GM21447 (cell line): ENCODE data around the gene TCFL5.
"Not testable (repeated sequence)": the region's sequence is repeated elsewhere in the genome, so short reads cannot be mapped to it uniquely, and the experiment has no call there.

Source experiments
- ATAC-seq: cut with Tn5 transposase; IDR thresholded peaks from one replicate; pipeline ENCODE4 v1.9.1; 2021; ENCODE audit not compliant: unreplicated experiment

The TCFL5 gene

DNA sequence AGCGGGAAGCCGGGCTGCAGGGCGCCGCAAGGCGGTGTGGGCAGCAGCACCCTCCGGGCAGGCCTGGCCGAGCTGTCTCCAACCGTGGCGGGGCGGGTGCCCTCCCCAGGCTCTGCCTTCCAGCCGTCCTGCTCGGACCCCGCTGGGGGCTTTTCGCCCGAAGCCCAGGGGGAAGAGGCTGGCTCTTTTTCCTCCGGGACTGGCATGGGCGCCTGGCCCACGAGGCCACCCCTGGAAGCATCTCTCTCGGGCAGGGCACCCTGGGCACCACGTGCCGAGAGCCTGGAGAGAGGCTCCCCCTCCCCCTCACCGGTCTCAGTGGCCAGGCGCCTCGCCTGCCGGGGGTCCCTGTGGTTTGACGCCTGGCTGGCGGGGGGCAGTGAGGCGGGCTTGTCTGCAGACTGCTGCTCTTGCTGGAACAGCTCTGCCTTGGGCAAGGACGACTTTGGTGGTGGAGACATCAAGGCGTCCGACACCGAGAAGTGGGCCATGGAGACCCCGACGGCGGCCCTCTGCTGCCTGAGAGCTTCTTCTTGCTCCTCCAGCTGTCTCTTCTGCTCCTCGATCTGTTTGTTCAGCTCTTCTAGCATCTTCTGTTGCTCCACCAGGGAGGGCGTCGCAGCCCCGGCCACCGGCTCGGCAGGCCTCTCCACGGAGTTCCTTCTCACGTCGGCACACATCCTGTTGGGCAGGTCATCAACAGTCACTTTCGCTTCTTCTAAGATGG is 19.5 kb upstream of the TCFL5 start:
- ATAC-seq = no peak

DNA sequence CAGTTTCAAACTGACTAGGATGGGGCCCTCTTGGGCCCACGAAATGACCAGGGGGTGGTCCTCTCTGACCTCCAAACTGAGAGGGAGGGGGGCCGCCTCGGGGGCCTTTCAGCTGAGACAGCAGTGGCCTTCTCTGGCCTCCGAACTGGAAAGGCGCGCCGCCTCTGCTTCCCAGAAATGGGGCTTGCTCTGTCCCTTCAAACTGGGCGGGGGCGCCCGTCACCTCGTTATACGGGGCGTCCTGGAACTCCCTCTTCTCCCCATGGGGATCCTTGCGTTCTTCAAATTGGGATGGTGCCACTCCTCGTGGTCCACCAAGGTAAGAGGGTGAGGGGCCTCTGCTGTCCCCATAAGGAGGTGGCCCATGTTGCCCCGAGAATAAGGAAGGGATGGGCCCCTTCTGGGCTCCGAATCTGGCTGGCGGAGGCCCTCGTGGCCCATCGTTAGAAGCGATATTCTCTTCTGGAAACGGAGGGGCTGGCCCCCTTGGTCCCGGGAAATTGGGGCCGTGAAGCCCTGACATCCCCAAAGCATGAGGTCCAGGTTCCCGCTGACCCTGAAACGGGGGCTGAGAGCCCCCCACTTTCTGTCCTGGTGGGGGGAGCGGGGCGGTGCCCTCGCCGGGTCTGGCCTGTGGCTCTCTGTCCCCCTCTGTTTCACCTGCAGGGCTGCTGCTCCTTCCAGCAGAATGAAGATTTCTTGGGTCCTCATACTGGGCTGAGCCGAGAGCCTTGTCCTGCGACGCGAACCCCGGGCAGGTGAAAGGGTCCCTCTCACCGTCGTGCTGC is 18.7 kb upstream of the TCFL5 start:
- no peak for ATAC-seq

DNA sequence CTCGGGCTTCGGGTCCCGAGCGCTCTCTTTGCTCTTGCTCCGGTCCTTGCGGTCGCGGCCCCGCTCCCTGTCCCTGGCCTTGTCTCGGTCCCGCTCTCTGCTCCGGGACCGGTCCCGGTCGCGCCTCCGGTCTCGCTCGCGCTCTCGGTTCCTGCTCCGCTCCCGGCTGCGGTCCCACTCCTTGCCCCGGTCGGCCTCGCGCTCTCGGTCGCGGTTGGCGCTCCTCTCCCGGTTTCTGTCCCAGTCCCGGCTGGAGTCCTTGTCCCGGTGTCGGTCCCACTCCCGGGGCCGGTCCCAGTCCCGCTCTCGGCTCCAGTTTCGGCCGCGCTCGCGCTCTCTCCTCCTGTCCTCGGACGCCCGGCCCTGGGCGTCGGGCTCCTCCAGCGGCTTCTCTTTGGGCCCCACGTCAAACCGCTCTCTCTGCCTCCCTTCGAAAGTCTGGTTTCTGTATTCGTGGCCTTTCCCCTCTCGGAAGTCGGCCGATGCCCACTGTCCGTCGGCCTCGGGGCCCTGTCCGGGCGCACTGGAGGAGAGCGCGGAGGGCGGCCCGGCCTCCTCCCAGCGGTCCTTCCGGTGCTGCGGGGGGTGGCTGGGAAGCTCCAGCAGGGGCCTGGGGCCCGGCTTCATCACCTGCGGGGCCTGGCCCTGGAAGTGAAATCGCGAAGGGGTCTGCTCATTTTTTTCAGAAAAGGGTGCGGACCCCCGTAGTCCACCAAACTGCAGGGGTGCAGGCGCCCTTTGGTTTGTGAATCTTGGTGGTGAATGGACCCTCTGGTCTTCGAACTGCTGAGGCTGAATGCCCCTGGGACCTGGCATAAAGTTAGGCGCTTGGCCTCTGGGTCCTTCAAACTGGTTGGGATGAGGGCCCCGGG is 17.9 kb upstream of the TCFL5 start:
- ATAC-seq = no peak

DNA sequence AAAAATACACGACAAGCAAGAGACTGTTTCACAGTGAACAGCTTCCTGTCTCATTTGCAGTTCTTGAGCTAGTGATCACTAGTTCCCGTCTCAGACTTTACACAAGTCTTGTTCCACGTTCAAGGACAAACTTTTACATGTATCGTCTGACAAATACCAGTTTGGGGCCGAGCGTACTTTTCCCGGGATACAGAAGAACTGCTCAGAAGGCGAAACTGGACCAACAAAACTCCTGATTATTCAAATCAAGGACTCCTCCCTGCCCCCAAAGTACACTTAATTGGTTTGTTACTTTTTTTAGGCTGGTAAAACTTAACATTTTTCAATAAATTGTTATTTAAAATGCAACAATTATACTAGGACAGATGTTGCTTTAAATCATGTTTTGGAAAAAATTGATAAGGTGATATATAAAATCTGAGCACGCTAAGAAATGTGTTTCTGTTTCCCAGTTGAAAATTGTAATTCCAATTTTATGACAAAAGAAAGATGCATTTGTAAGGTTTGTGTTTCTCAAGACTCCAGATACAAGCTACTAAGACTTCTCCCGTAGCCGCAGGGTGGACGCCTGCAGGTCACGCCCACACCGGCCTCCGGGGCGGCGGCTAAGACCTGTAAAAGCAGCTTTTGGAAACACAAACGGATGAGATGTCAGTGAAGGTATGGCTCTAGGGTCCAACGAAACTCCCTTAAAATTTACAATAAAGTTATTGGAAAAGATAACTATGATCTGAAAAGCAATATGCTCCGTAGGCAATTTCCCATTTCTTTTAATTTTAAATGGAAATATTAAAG is 16.8 kb upstream of the TCFL5 start:
- no peak for ATAC-seq

DNA sequence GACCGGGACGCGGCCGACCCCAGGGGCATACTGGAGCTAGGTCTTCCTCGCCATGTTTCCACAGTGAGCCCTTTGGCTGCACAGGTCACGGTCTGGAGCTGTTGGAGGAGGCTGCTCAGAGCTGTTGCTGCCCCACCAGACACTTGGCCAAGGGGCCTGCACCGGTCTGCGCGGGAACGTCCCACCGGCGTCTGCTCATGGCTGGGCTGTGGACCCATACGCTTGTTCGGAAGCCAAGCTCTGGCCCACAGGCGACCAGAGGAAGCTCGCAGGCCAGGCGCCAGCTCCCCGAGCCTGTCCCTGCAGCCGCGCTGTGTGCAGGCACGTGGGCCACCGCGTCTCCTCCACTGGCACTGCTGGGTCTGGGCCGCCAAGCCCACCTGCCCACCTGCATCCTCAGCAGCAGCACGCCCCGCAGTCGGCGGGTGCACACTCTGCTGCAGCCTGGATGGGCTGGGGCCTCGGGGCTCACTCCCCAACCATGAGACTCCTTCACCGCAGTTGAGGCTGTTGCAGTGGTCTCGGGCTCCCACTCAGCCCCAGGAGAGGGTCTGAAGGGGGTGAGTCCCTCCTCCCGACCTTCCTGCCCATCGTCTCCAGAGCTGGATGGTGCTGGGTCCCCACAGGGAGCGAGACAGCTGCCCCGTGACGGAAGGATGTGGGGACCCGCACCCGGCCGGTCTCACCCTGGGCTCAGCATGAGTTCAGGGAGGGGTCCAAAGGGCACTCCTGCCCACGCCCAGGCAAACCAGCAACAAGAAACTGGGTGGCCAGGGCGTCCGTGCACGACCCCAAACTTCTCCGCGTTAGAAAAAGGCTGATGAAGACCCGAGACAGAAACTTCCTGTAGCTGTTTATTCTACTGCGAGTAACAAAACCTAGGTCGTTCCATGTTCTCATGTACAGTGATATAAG is 15.5 kb upstream of the TCFL5 start:
- ATAC-seq = no peak

DNA sequence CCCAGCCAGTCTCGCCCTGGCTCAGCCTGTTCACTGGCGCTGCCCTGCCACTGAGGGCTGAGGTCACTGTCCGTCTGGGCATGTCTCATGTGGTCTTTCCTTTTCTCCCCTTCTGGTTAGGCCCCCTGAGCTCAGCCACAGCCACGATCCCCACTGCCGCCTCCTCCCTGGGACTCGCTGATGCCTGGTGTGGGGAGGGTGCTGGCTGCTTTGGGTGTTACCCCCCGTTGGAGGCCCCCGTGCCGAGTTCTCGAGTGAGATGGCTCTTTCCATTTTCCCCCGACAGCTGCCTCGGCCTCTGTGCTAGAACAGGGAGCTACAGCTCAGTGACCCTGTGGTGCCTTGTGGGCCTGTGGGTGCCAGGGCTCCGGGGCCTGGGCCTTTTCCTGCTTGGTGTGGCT is 14.9 kb upstream of the TCFL5 start:
- no peak for ATAC-seq

DNA sequence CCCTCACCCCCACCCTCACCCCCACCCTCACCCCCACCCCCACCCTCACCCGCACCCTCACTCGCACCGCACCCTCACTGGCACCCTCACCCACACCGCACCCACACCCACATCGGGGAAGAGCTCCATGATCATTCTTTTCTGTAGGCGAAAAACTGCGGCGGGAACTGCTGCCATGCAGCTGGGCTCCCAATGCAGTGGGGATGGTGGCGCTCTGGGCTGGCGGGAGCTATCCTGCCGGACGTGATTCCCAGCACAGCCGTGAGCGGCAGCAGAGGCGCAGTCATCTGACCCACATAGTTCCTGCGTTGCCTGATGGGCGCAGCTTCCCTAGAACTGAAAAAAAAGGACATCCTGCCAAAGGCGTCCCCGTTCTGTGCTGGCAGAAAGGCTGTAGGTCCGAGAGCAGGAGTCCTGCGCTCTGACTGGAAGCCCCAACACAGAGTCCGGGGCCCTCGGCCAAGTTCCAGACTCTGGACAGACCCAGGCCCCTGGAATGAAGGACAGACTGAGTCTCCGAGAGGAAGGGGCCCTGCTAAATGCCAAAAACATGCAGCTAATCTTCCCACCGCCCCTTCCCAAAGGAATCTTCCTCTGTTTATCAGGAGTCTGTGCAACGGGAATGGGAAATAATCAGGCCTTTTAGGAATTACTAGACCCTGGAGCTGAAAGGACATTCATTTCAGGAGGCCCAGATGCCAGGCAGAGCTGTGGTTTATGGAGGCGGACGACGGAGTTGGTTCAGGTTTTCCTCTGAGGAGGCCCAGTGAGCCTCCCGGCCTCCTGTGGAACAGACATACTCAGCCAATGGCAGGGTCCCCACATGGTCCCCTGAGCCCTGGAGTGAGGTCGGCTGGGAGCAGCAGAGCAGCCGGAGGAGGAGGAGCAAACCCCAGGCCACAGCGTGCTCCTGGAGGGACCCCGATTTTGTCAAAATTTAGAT is 14.1 kb upstream of the TCFL5 start:
- ATAC-seq = no peak

DNA sequence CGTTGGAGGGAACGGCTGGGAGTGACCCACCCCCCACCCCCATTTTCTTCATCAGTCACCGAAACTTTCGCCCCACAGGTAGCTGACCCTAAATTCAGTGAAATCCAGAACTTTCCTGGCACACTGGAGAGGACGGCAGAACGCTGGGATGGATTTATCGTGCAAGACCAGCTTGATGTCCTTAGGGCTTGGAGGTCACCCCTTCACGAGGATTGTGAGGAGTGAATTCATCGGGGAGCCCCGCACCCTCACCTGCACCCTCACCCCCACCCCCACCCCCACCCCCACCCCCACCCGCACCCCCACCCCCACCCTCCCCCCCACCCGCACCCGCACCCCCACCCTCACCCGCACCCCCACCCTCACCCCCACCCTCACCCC is 13.3 kb upstream of the TCFL5 start:
- no peak for ATAC-seq

DNA sequence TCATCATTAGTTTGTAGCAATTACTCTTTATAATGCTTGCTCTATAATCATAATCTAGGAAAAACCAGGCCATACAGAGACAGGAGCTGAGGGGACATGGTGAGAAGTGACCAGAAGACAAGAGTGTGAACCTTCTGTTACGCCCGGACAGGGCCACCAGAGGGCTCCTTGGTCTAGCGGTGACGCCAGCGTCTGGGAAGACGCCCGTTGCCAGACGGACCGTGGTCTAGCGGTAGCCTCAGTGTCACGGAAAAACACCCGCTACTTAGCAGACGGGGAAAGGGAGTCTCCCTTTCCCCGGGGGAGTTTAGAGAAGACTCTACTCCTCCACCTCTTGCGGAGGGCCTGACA is 12.0 kb upstream of the TCFL5 start:
- not testable (repeated sequence) for ATAC-seq

DNA sequence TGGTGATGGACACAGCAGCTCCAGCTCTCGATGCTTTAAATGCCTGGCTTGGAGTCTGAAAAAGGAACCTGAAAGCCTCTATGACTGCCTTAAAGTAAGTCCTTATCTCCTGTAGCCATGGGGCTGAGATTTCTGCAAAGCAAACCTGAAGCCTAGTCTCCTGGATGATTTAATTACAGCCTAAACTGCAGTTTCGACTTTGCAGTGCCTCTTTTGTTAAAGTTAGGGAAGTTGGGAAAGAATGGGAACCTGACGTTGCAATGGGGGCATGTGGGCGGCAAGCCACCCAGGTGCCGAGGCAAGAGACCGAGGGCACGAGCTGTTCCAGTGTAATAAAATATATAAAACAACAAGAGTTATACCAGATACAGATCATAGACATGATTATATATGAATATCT is 11.7 kb upstream of the TCFL5 start:
- no peak for ATAC-seq

DNA sequence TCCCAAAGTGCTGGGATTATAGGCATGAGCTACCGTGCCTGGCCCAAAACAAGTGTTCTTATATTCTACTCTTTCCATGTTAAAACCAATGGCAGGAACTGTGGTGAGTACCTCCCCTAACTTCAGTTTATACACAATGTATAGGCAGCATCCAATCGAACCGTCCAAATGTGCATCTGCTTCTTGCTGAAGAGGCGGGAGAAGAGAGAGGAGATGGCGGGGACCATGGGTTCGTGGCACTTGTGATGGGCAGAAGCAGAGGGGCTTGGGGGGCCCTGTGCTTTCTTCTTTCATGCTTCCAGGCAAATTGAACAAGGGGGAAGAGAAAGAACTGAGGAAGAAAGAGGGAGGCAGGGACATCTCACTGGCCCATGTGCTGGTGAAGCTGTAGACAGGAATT is 11.2 kb upstream of the TCFL5 start:
- no peak for ATAC-seq

DNA sequence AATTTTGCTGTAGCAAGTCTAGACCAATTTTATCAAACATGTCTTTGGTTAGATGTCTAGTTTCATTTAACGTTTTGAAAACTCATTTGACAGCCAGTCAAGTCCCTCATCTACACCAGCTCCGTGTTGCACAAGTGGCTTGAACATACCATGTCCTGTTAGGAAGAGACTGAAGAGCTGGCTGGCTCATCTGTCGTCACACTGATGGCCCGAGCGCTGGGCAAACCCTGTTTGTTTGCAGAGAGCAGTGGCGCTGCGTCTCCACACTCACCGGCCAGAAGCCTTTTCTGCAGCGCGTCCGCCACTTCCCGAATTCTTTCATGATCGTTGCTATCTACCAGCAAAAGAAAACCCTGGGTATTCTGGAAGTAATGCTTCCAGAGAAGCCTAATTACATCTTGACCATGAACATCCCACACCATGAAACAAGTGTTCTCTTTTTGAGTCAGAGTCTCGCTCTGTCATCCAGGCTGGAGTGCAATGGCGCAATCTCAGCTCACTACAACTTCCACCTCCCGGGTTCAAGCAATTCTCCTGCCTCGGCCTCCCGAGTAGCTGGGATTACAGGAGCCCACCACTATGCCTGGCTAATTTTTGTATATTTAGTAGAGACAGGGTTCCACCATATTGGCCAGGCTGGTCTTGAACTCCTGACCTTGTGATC is 10.7 kb upstream of the TCFL5 start:
- no peak for ATAC-seq

DNA sequence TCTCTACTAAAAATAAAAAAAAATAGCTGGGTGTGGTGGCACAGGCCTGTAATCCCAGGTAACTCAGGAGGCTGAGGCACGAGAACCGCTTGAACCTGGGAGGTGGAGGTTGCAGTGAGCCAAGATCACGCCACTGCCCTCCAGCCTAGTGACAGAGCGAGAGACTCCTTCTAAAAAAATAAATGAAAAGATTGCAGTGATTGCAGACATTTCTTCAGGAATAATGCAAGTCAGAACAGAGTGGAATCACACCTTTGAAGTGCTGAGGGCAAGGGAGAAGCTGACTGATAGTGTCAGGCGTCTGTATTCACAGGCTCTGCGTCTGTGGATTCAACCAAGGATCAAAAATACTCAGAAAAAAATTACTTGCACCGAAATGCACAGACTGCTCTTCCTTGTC is 2.6 kb upstream of the TCFL5 start:
- ATAC-seq = no peak

DNA sequence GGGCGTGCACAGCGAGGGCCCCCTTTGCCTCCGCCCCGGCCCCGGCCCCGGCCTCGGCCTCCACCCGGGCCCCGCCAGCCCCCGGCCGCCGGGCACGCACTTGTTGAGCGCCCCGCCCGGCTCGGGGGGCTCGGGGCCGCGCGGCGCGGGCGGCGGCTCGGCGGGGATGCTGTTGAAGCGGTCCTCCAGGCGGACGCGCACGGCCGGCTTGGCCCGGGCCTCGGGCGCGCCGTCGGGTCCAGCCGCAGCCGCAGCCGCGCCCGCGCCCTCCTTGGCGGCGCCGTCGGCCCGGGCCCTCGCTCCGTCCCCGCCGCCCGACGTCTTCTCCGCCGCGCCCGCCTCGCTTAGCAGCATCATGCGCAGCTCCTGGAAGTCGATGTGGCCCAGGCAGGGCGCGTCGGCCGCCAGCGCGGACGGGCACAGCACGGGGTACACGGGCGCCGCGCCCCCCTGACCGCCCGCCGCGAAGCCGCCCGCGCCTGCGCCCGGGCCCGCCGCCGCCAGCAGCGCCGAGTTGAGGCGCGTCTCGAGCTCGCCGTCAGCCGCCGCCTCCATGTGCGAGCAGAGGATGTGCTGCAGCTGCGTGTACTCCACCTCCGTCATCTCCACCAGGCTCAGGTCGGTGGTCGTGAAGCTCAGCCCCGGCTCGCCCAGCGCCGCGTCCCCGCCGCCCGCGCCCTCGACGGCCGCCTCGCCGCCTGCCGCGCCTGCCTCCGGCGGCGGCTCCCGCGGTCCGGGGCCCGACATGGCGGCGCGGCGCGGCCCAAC is 514 bp downstream of the TCFL5 start:
- ATAC-seq = no peak

DNA sequence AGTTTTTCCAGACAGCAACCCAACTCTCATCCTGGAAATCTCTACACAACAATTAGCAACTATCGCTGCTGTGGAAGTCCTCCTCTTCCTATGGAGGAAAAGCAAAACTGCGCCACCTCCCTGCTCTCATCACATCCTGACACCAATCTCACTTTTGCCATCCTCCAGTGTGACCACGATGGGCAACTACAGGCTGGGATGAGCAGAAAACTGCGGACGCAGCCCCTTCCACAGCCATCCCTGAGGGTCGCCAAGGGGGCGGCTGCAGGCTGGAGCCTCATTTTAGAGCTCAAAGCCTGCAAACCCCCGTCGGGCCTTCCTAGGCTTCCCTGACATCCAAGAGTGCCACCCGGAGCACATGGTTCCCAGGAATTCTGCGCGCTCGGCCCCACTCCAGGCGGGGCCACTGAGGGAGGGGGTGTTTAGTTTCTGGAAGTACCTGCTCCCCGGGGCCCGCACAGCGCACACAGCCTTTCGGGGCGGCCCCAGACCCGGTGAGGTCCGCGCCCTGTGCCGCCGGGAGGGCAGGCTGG is 1.2 kb downstream of the TCFL5 start:
- ATAC-seq = no peak

DNA sequence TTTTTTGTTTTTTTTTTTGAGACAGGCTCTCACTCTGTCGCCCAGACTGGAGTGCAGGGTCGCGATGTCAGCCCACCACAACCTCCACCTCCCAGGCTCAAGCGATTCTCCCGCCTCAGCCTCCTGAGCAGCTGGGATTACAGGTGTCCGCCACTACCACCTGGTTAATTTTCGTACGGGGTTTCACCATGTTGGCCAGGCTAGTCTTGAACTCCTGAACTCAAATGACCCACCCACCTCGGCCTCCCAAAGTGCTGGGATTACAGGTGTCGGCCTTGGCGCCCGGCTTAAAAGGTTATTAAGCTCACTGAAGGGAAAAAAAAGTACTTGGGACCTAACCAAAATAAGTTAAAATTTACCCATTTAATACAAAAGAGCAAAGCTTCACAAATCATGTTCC is 1.9 kb downstream of the TCFL5 start:
- no peak for ATAC-seq

DNA sequence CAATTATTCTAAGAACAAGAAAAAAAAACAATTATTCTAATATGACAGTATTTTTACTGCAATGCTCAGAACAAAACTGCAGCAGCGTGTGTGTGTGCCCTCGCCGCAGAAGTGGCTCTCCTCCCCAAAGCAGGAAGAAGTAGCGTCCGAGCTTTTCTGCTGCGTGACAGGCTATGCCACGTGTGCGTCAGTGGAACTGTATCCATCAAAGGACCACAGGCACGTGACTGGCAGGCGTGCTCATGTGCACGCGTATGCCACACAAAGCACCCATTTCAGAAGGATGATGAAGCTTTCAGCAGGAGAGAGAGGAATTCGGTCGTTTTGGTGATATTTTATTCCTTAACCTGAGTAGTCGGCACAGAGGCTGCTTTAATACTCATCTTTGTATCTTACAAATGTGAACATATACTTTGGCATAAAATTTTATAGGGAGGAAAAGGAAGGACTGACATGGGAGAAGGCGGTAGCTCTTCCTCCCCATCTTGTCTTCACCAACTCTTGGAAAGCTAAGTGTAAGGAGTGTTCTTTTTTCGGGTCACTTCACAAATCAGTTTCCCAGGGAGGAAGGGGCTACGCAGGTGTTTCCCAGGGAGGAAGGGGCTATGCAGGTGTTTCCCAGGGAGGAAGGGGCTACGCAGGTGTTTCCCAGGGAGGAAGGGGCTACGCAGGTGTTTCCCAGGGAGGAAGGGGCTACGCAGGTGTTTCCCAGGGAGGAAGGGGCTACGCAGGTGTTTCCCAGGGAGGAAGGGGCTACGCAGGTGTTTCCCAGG is 3.4 kb downstream of the TCFL5 start:
- ATAC-seq = no peak
